Kidney epithelial cell (primary cell): Measurements from ENCODE around the gene PROK2. TPM values are rescaled to one million over a fixed set of nuclear protein-coding genes. Genes with fewer than 3 reads are reported as not detected.

Experiments
- DNase-seq: peaks from one replicate; pipeline ENCODE4 v3.0.0-alpha.2; 2010; ENCODE audit warnings: low read depth
- H3K27me3 ChIP-seq: 2 replicates; pipeline ENCODE4 v1.6.0; 2011; ENCODE audit warnings: low read length; ENCODE audit not compliant: control insufficient read depth, insufficient read depth
- H3K36me3 ChIP-seq: 2 replicates; pipeline ENCODE4 v1.5.1; 2011; ENCODE audit warnings: low read length; ENCODE audit not compliant: control insufficient read depth, insufficient read depth
- H3K4me3 ChIP-seq: 2 replicates; pipeline ENCODE4 v1.5.1; 2011; ENCODE audit warnings: low read depth, mild to moderate bottlenecking, control low read depth, low read length
- CTCF ChIP-seq: IDR thresholded peaks from 2 replicates; pipeline ENCODE4 v1.5.1; 2011; ENCODE audit warnings: mild to moderate bottlenecking, moderate library complexity, low read length, control low read depth, inconsistent platforms; ENCODE audit not compliant: insufficient read depth, poor library complexity, severe bottlenecking
- total RNA-seq: library from RNA; depleted of rRNA; stranded (reverse); fragments of >200 nt; gene quantifications from 2 replicates; pipeline ENCODE4 v1.2.3, GENCODE V29; 2015

PROK2 gene
- total RNA-seq, 1 donor from 2014 or later, result not detected

GRCh38 chr3:71752831-71753700, 31.9 kb downstream of the PROK2 start:
- no peak for DNase-seq
- no peaks in the 10 kb centered on the region for H3K36me3 ChIP-seq
- peaks cover 20% of the 10 kb centered on the region for H3K27me3 ChIP-seq
- peak overlapping the region; percentile 49 for H3K4me3 ChIP-seq
- no peak for TF ChIP-seq CTCF

- no peaks in the 10 kb centered on the region for H3K36me3 ChIP-seq
- DNase-seq, result no peak
- H3K27me3 ChIP-seq, result peaks cover 18% of the 10 kb centered on the region
- TF ChIP-seq CTCF, result no peak
- H3K4me3 ChIP-seq, result no peak overlapping the region
Measured at GRCh38 chr3:71751602-71752001, 33.3 kb downstream of the PROK2 start.

- no peak for TF ChIP-seq CTCF
Measured at GRCh38 chr3:71744738-71745137, 40.2 kb downstream of the PROK2 start.

GRCh38 chr3:71742621-71743020, 42.3 kb downstream of the PROK2 start:
- TF ChIP-seq CTCF, result no peak
- no peak for DNase-seq
- Histone ChIP-seq H3K36me3 (no peaks in the 10 kb centered on the region), H3K27me3 (no peaks in the 10 kb centered on the region), H3K4me3 (no peak overlapping the region)

More at GRCh38 chr3:71744738-71745137, 40.2 kb downstream of the PROK2 start:
- no peak for DNase-seq
- Histone ChIP-seq H3K27me3 (no peaks in the 10 kb centered on the region), H3K36me3 (no peaks in the 10 kb centered on the region), H3K4me3 (no peak overlapping the region)

- no peak for DNase-seq
- no peaks in the 10 kb centered on the region for H3K27me3 ChIP-seq
- TF ChIP-seq CTCF, result no peak
- H3K36me3 ChIP-seq, result no peaks in the 10 kb centered on the region
- H3K4me3 ChIP-seq, result no peak overlapping the region
Measured at GRCh38 chr3:71734881-71735280, 50.1 kb downstream of the PROK2 start.
